ENCODE data around the gene TSPAN9.

DNA sequence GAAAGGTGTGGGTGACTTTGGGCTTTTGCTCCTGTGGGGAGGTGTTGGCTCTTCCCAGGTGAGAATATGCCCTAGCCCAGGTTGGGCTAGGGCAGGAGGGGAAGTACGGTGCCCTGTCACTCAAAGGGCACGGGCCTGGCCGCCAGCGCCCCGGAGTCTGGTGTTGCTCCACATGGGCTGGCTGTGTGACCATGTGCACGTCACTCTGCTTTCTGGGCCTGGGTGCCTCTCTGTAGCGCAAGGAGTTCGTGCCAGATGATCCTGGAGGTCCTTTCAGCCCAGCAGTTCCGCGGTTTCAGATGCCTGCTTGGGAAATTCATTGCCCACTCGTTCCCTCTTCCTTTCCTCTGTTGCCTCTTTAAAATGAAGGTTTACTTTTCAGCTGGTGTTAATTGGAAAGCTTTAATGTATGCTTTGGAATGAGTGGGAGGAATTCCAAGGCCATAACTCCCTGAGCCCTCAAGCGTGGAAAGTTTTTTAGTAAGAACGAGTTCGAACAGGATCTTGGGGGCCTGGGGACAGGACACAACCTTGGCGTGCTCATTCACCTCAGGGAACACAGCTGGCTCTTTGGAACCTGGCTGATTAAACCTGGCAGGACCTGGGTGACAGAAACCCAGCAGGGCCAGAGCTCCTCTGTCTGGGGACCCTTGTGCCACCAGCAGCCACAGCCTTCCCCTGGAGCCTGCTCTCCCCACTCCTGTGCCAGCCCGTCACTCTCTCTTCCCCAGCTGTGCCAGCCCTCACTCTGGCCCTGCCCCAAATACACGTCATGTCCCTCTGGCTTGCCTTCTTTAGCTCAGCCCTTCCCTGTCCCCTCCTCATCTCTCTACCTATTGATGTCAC is 42.8 kb downstream of the TSPAN9 start:
- TF ChIP-seq, protein P1, sequence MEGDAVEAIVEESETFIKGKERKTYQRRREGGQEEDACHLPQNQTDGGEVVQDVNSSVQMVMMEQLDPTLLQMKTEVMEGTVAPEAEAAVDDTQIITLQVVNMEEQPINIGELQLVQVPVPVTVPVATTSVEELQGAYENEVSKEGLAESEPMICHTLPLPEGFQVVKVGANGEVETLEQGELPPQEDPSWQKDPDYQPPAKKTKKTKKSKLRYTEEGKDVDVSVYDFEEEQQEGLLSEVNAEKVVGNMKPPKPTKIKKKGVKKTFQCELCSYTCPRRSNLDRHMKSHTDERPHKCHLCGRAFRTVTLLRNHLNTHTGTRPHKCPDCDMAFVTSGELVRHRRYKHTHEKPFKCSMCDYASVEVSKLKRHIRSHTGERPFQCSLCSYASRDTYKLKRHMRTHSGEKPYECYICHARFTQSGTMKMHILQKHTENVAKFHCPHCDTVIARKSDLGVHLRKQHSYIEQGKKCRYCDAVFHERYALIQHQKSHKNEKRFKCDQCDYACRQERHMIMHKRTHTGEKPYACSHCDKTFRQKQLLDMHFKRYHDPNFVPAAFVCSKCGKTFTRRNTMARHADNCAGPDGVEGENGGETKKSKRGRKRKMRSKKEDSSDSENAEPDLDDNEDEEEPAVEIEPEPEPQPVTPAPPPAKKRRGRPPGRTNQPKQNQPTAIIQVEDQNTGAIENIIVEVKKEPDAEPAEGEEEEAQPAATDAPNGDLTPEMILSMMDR (conservative IDR thresholded peaks at IDR 0.05; ENCODE audit: low read depth, low read length): no peak
- TF ChIP-seq MAZ (IDR thresholded peaks at IDR 0.05; ENCODE audit: borderline replicate concordance, low read depth, low read length) (no peak), CEBPB (IDR thresholded peaks at IDR 0.05; ENCODE audit: low read depth, low read length) (no peak), MXI1 (IDR thresholded peaks at IDR 0.05; ENCODE audit: borderline replicate concordance, low read depth, low read length) (no peak)
